H1 (cell line): ENCODE measurements around the gene CTNNA3. TPM values are rescaled to one million over a fixed set of nuclear protein-coding genes. Genes with fewer than 3 reads are reported as not detected.

Experiments
- CTCF ChIA-PET: fragments of 300-600 bp; sonication (Branson Sonifier 250); formaldehyde crosslinking; loops from one replicate; lab custom pipeline; 2021; ENCODE audit not compliant: partially characterized antibody; lab: Charles Lee
- POLR2A ChIA-PET: fragments of 300-600 bp; sonication (Branson Sonifier 250); formaldehyde crosslinking; loops from one replicate; lab custom pipeline; 2021; ENCODE audit warnings: inconsistent platforms; ENCODE audit not compliant: partially characterized antibody; lab: Charles Lee
- DNase-seq, 2 experiments: peaks; one replicate each; pipeline versions ENCODE4 v3.0.0 to v3.0.0-alpha.2; 2010 to 2022; ENCODE audit warnings: low spot score in 2 of 2, low read depth in 1 of 2, mixed read lengths in 1 of 2
- FAIRE-seq: peaks from 2 replicates; lab custom pipeline; 2011; peaks lifted over from hg19 to GRCh38; lab: Jason Lieb, UNC
- H2AFZ ChIP-seq: 2 replicates; pipeline ENCODE4 v1.8.1; 2012; ENCODE audit warnings: low read length, inconsistent platforms
- H2AK5ac ChIP-seq: 2 replicates; pipeline ENCODE4 v1.6.1; 2013; ENCODE audit warnings: low read depth, low read length
- H2BK120ac ChIP-seq: replicated peaks from 2 replicates; pipeline ENCODE3; 2013; ENCODE audit warnings: low read depth, low read length, inconsistent platforms
- H2BK12ac ChIP-seq: 2 replicates; pipeline ENCODE4 v1.6.1; 2013; ENCODE audit warnings: low read depth, low read length
- H2BK15ac ChIP-seq: 2 replicates; pipeline ENCODE4 v1.6.1; 2013; ENCODE audit warnings: low read length
- H2BK20ac ChIP-seq: 2 replicates; pipeline ENCODE4 v1.6.1; 2013; ENCODE audit warnings: low read length
- H2BK5ac ChIP-seq: 2 replicates; pipeline ENCODE4 v1.6.1; 2013; ENCODE audit warnings: low read depth, low read length
- H3K14ac ChIP-seq: 2 replicates; pipeline ENCODE4 v1.6.1; 2013; ENCODE audit warnings: inconsistent platforms; ENCODE audit not compliant: insufficient read length
- H3K18ac ChIP-seq: 2 replicates; pipeline ENCODE4 v1.6.1; 2013; ENCODE audit warnings: low read length; ENCODE audit errors: extremely low read depth
- H3K23ac ChIP-seq: 2 replicates; pipeline ENCODE4 v1.6.1; 2013; ENCODE audit warnings: inconsistent platforms; ENCODE audit not compliant: insufficient read length
- H3K23me2 ChIP-seq: 2 replicates; pipeline ENCODE4 v1.6.1; 2013; ENCODE audit warnings: low read depth, low read length
- H3K27ac ChIP-seq: 2 replicates; pipeline ENCODE4 v1.6.1; 2011; ENCODE audit warnings: low read depth, low read length, inconsistent platforms
- H3K27me3 ChIP-seq, 4 experiments: replicated peaks in 1 of 4; 1 replicate in 1 of 4; 2 replicates in 3 of 4; pipeline versions ENCODE4 v1.6.1 to v1.8.1; 2011 to 2013; ENCODE audit warnings: low read length in 3 of 4, mild to moderate bottlenecking in 3 of 4, inconsistent platforms in 2 of 4, mixed read lengths in 2 of 4, moderate library complexity in 1 of 4; ENCODE audit not compliant: control insufficient read depth in 3 of 4, insufficient read depth in 3 of 4; ENCODE audit errors: extremely low read depth in 1 of 4
- H3K36me3 ChIP-seq, 4 experiments: 2 replicates each; pipeline versions ENCODE4 v1.6.1 to v1.8.1; 2011 to 2013; ENCODE audit warnings: mild to moderate bottlenecking in 4 of 4, low read length in 3 of 4, moderate library complexity in 2 of 4, control low read depth in 1 of 4, inconsistent platforms in 1 of 4; ENCODE audit not compliant: insufficient read depth in 4 of 4, control insufficient read depth in 2 of 4
- H3K4ac ChIP-seq: replicated peaks from 2 replicates; pipeline ENCODE3; 2013; ENCODE audit warnings: low read length, low read depth, mixed read lengths, inconsistent platforms; ENCODE audit not compliant: insufficient read length
- H3K4me1 ChIP-seq, 4 experiments: replicated peaks in 1 of 4; 1 replicate in 1 of 4; 2 replicates in 3 of 4; pipeline versions ENCODE4 v1.6.1 to v1.8.1; 2011 to 2013; ENCODE audit warnings: low read length in 3 of 4, inconsistent platforms in 2 of 4, mixed read lengths in 1 of 4; ENCODE audit not compliant: insufficient read depth in 4 of 4, control insufficient read depth in 3 of 4
- H3K4me2 ChIP-seq, 2 experiments: 2 replicates each; pipeline versions ENCODE4 v1.6.1 to v1.8.1; 2011 to 2013; ENCODE audit warnings: low read depth in 2 of 2, low read length in 2 of 2, control low read depth in 1 of 2, inconsistent platforms in 1 of 2, mild to moderate bottlenecking in 1 of 2; ENCODE audit not compliant: insufficient read depth in 1 of 2
- H3K4me3 ChIP-seq, 4 experiments: fragments of 200-600, 300-600 bp in 1 of 4; sonication (generic), shearing (Covaris generic), sonication (Bioruptor Twin) in 1 of 4; 2 replicates each; pipeline versions ENCODE4 v1.5.1 to v1.8.1; 2011 to 2016; ENCODE audit warnings: low read length in 4 of 4, low read depth in 3 of 4, control low read depth in 2 of 4, inconsistent platforms in 2 of 4, mild to moderate bottlenecking in 2 of 4, mixed read lengths in 1 of 4, moderate library complexity in 1 of 4; ENCODE audit not compliant: insufficient read depth in 2 of 4; ENCODE audit errors: extremely low read depth in 1 of 4
- H3K56ac ChIP-seq: replicated peaks from 2 replicates; pipeline ENCODE3; 2013; ENCODE audit warnings: low read depth, mild to moderate bottlenecking, mixed read lengths, low read length, inconsistent platforms; ENCODE audit not compliant: insufficient read length
- H3K79me1 ChIP-seq: 2 replicates; pipeline ENCODE4 v1.6.1; 2013; ENCODE audit warnings: low read depth, low read length, control low read depth
- H3K79me2 ChIP-seq, 2 experiments: 2 replicates each; pipeline versions ENCODE4 v1.6.1 to v1.8.1; 2012 to 2013; ENCODE audit warnings: low read length in 2 of 2, mild to moderate bottlenecking in 2 of 2, inconsistent platforms in 1 of 2; ENCODE audit not compliant: insufficient read depth in 2 of 2, control insufficient read depth in 1 of 2
- H3K9ac ChIP-seq, 4 experiments: replicated peaks in 1 of 4; 1 replicate in 1 of 4; 2 replicates in 3 of 4; pipeline versions ENCODE4 v1.6.1 to v1.8.1; 2011 to 2013; ENCODE audit warnings: low read depth in 3 of 4, low read length in 3 of 4, control low read depth in 2 of 4, mild to moderate bottlenecking in 2 of 4, moderate library complexity in 2 of 4, inconsistent platforms in 1 of 4; ENCODE audit errors: extremely low read depth in 1 of 4
- H3K9me3 ChIP-seq, 2 experiments: 2 replicates each; pipeline versions ENCODE4 v1.6.1 to v1.8.1; 2012 to 2013; ENCODE audit warnings: mild to moderate bottlenecking in 2 of 2, moderate library complexity in 2 of 2, control low read depth in 1 of 2, inconsistent platforms in 1 of 2, low read depth in 1 of 2, low read length in 1 of 2, mixed read lengths in 1 of 2; ENCODE audit not compliant: insufficient read depth in 2 of 2
- H4K20me1 ChIP-seq, 2 experiments: replicated peaks in 1 of 2; 2 replicates each; pipeline versions ENCODE3 to v1.8.1; 2011 to 2013; ENCODE audit warnings: inconsistent platforms in 2 of 2, low read length in 2 of 2, mild to moderate bottlenecking in 1 of 2; ENCODE audit not compliant: insufficient read depth in 2 of 2, control insufficient read depth in 1 of 2
- H4K5ac ChIP-seq: 2 replicates; pipeline ENCODE4 v1.6.1; 2013; ENCODE audit warnings: low read length, low read depth, mixed read lengths, inconsistent platforms; ENCODE audit not compliant: insufficient read length
- H4K8ac ChIP-seq: 2 replicates; pipeline ENCODE4 v1.8.0; 2013; ENCODE audit warnings: mild to moderate bottlenecking, moderate library complexity, low read length, inconsistent platforms; ENCODE audit not compliant: insufficient read depth; ENCODE audit errors: extremely low read depth
- H4K91ac ChIP-seq: replicated peaks from 2 replicates; pipeline ENCODE3; 2013; ENCODE audit warnings: low read length, mixed read lengths, inconsistent platforms; ENCODE audit not compliant: insufficient read length
- CBX8 ChIP-seq: fragments of 300-800, 300-1000 bp; sonication (generic); IDR thresholded peaks from 2 replicates; pipeline ENCODE4 v1.7.1; 2016; ENCODE audit warnings: low read depth, low read length, borderline replicate concordance
- CEBPB ChIP-seq: IDR thresholded peaks from 2 replicates; pipeline ENCODE4 v1.6.1; 2012; ENCODE audit warnings: low read depth, low read length
- EP300 ChIP-seq, 2 experiments: IDR thresholded peaks; 1 replicate in 1 of 2; 2 replicates in 1 of 2; pipeline ENCODE4 v1.6.1; 2011 to 2012; ENCODE audit warnings: low read depth in 2 of 2, low read length in 2 of 2, mild to moderate bottlenecking in 2 of 2, borderline replicate concordance in 1 of 2, inconsistent platforms in 1 of 2, moderate library complexity in 1 of 2
- KDM4A ChIP-seq: IDR thresholded peaks from one replicate; pipeline ENCODE4 v1.7.1; 2012; ENCODE audit warnings: low read depth, mild to moderate bottlenecking, moderate library complexity, low read length, inconsistent platforms; ENCODE audit not compliant: severe bottlenecking
- KDM5A ChIP-seq: fragments of 200-600 bp; IDR thresholded peaks from 2 replicates; pipeline ENCODE4 v1.7.1; 2012; ENCODE audit warnings: mild to moderate bottlenecking, low read length, inconsistent platforms, mixed read lengths
- POU5F1 ChIP-seq: IDR thresholded peaks from 2 replicates; pipeline ENCODE4 v1.6.1; 2011; ENCODE audit warnings: low read depth, mild to moderate bottlenecking, low read length, moderate library complexity
- RFX5 ChIP-seq: IDR thresholded peaks from 2 replicates; pipeline ENCODE4 v1.6.1; 2011; ENCODE audit warnings: low read depth, low read length, improper control_type of control experiment, borderline replicate concordance
- SP1 ChIP-seq: IDR thresholded peaks from 2 replicates; pipeline ENCODE4 v1.6.1; 2011; ENCODE audit warnings: low read depth, low read length
- SP4 ChIP-seq: IDR thresholded peaks from 2 replicates; pipeline ENCODE4 v1.6.1; 2012; ENCODE audit warnings: low read length, inconsistent platforms
- SRF ChIP-seq: IDR thresholded peaks from 2 replicates; pipeline ENCODE4 v1.6.1; 2011; ENCODE audit warnings: mild to moderate bottlenecking, low read depth, low read length, moderate library complexity
- WGBS, 2 experiments: shearing (Covaris generic) in 1 of 2; methylation state at CpG; one replicate each; pipeline versions ENCODE4 v1.1.6 to v1.1.7; 2013 to 2015; ENCODE audit warnings: low lambda C conversion rate in 2 of 2, mixed read lengths in 2 of 2, inconsistent platforms in 1 of 2, low coverage in 1 of 2, missing lambda C conversion rate in 1 of 2; ENCODE audit not compliant: insufficient replicate concordance in 2 of 2, insufficient coverage in 1 of 2, insufficient read length in 1 of 2; ENCODE audit errors: extremely low coverage in 1 of 2, missing lambda C conversion rate in 1 of 2; 5-methylcytosine and 5-hydroxymethylcytosine counted together
- polyA plus RNA-seq, 7 experiments: library from polyadenylated mRNA; depleted of rRNA in 3 of 7; stranded (reverse) in 5 of 7; unstranded in 2 of 7; fragments of >200 nt in 5 of 7; fragments of 200-250 nt in 2 of 7; gene quantifications; 1 replicate in 5 of 7; 2 replicates in 1 of 7; 4 replicates in 1 of 7; pipeline versions ENCODE4 v1.2.1 to v1.2.3, GENCODE V29; 2011 to 2013; ENCODE audit warnings: missing spikeins in 2 of 7, mixed read lengths in 2 of 7
- total RNA-seq: library from RNA; stranded (reverse); fragmentation: NEBNext Ultra II Directional; extraction: Animal tissue kit (Norgen Biotek cat#: 25700); gene quantifications from 2 replicates; pipeline ENCODE4 v1.2.1, GENCODE V29; 2021

Gene CTNNA3
- total and polyA plus RNA-seq, 2 of the 8 experiments (the other 6 are each of a cell fraction or from before 2014, with no cell fraction given), result 1.3 to 1.5 TPM

- TF ChIP-seq SP1 (no peak), EP300 (IDR thresholded peaks at IDR 0.05; ENCODE audit: borderline replicate concordance in 1 of 2, low read depth in 2 of 2, low read length in 2 of 2) (no peak), SP4 (no peak), KDM4A (no peak), RFX5 (no peak), CEBPB (no peak), POU5F1 (no peak), CBX8 (no peak), KDM5A (no peak), SRF (no peak)
- no peak overlapping the region for H3K4me2 ChIP-seq
- no peaks in the 10 kb centered on the region for H3K36me3 ChIP-seq
- H2AFZ ChIP-seq, result 0 out of 2 replicates have a peak overlapping the region, but pooled peaks have one; percentile 58
- H3K79me1 ChIP-seq, result no peaks in the 10 kb centered on the region
- DNase-seq (no peak), FAIRE-seq (no peak)
- no peaks in the 10 kb centered on the region for H3K27me3 ChIP-seq
- 96% methylated on average over 10 of the region's 10 CpGs; no CpG with 5 or more reads in 1 of the 2 experiments for WGBS, 2 experiments
- no peak overlapping the region for H2BK5ac ChIP-seq
- no peak overlapping the region for H3K18ac ChIP-seq
- ChIA-PET CTCF (interaction anchor here (0.6 kb wide), 1 partner anchor 94 kb away, joined by 3 read pairs; no protein-coding TSS in a partner anchor), POLR2A (interaction anchor here (0.6 kb wide), 1 partner anchor 193 kb away, joined by 3 read pairs; no protein-coding TSS in a partner anchor)
- 0 out of 7 replicates have a peak, but pooled peaks cover 0 to 3% (median 0%) of the 10 kb centered on the region in 4 experiments for H3K4me1 ChIP-seq
- no peak overlapping the region for H3K14ac ChIP-seq
- no peak overlapping the region for H4K91ac ChIP-seq
- H3K4me3 ChIP-seq, result no peak overlapping the region
- H3K9ac ChIP-seq, result no peak overlapping the region
- peaks cover 3 to 6% of the 10 kb centered on the region in 2 experiments; a peak in 3 of 4 replicates for H3K9me3 ChIP-seq
- H2BK12ac ChIP-seq, result no peak overlapping the region
- no peak overlapping the region for H2BK120ac ChIP-seq
- H2AK5ac ChIP-seq, result no peak overlapping the region
- H3K23me2 ChIP-seq, result no peaks in the 10 kb centered on the region
- H2BK15ac ChIP-seq, result no peak overlapping the region
- H4K20me1 ChIP-seq, result no peaks in the 10 kb centered on the region
- no peak overlapping the region for H3K4ac ChIP-seq
- H3K27ac ChIP-seq, result no peak overlapping the region
- H3K23ac ChIP-seq, result no peak overlapping the region
- H2BK20ac ChIP-seq, result no peak overlapping the region
- H4K8ac ChIP-seq, result no peak overlapping the region
- no peak overlapping the region for H4K5ac ChIP-seq
- no peaks in the 10 kb centered on the region for H3K79me2 ChIP-seq
- no peak overlapping the region for H3K56ac ChIP-seq
These were observed 83.1 kb downstream of the CTNNA3 start for GRCh38 chr10:67612577-67613537.
